GM10266 (cell line): Measurements from ENCODE around the gene FGD4.

Source experiments
- DNase-seq: peaks from one replicate; pipeline ENCODE4 v3.0.0; 2012; ENCODE audit errors: extremely low spot score
- CTCF ChIP-seq: IDR thresholded peaks from 2 replicates; pipeline ENCODE4 v1.5.1; 2012; ENCODE audit warnings: mild to moderate bottlenecking, low read depth; ENCODE audit not compliant: control insufficient read depth, insufficient read depth; ENCODE audit errors: missing control alignments

FGD4 gene

GRCh38 chr12:32489070-32489469, 89.7 kb downstream of the FGD4 start:
- DNase-seq: no peak
- no peak for TF ChIP-seq CTCF

GRCh38 chr12:32490801-32491200, 91.4 kb downstream of the FGD4 start:
- no peak for DNase-seq

GRCh38 chr12:32493282-32493681, 93.9 kb downstream of the FGD4 start:
- no peak for DNase-seq
- TF ChIP-seq CTCF: no peak

More at GRCh38 chr12:32490801-32491200, 91.4 kb downstream of the FGD4 start:
- no peak for TF ChIP-seq CTCF

GRCh38 chr12:32494656-32495055, 95.3 kb downstream of the FGD4 start:
- no peak for TF ChIP-seq CTCF
- no peak for DNase-seq

- no peak for TF ChIP-seq CTCF
- no peak for DNase-seq
Measured at GRCh38 chr12:32496946-32497345, 97.6 kb downstream of the FGD4 start.

GRCh38 chr12:32497864-32498263, 98.5 kb downstream of the FGD4 start:
- DNase-seq: no peak
- no peak for TF ChIP-seq CTCF

GRCh38 chr12:32499048-32499447, 99.7 kb downstream of the FGD4 start:
- DNase-seq: no peak
- TF ChIP-seq CTCF: no peak

GRCh38 chr12:32501835-32502333, 102.5 kb downstream of the FGD4 start:
- no peak for DNase-seq
- no peak for TF ChIP-seq CTCF
